H1 (cell line): ENCODE measurements around the gene ZNF91. TPM values are rescaled to one million over a fixed set of nuclear protein-coding genes. Genes with fewer than 3 reads are reported as not detected.

Experiments used
- CTBP2 ChIP-seq: IDR thresholded peaks from 2 replicates; pipeline ENCODE4 v1.7.0; 2011; ENCODE audit warnings: borderline replicate concordance, mild to moderate bottlenecking, moderate library complexity, mixed read lengths, low read length; ENCODE audit not compliant: insufficient read depth, insufficient read length
- EGR1 ChIP-seq: IDR thresholded peaks from 2 replicates; pipeline ENCODE4 v1.6.1; 2011; ENCODE audit warnings: low read depth, low read length, borderline replicate concordance
- EP300 ChIP-seq, 2 experiments: IDR thresholded peaks; 1 replicate in 1 of 2; 2 replicates in 1 of 2; pipeline ENCODE4 v1.6.1; 2011 to 2012; ENCODE audit warnings: low read depth in 2 of 2, low read length in 2 of 2, mild to moderate bottlenecking in 2 of 2, borderline replicate concordance in 1 of 2, inconsistent platforms in 1 of 2, moderate library complexity in 1 of 2
- GABPA ChIP-seq: IDR thresholded peaks from 2 replicates; pipeline ENCODE4 v1.6.1; 2011; ENCODE audit warnings: mild to moderate bottlenecking, low read length, moderate library complexity, borderline replicate concordance; ENCODE audit not compliant: insufficient read depth
- HDAC6 ChIP-seq: IDR thresholded peaks from one replicate; pipeline ENCODE4 v1.7.1; 2012; ENCODE audit warnings: low read depth, mild to moderate bottlenecking, inconsistent platforms, low read length, moderate library complexity
- JUN ChIP-seq: IDR thresholded peaks from 2 replicates; pipeline ENCODE4 v1.6.1; 2011; ENCODE audit warnings: low read depth, mild to moderate bottlenecking, improper control_type of control experiment, low read length
- KDM5A ChIP-seq: fragments of 200-600 bp; IDR thresholded peaks from 2 replicates; pipeline ENCODE4 v1.7.1; 2012; ENCODE audit warnings: mild to moderate bottlenecking, low read length, inconsistent platforms, mixed read lengths
- POLR2A ChIP-seq, 2 experiments: IDR thresholded peaks; 1 replicate in 1 of 2; 2 replicates in 1 of 2; pipeline ENCODE4 v1.6.1; 2011; ENCODE audit warnings: low read depth in 2 of 2, low read length in 2 of 2, mild to moderate bottlenecking in 2 of 2; ENCODE audit errors: control extremely low read depth in 1 of 2
- TAF7 ChIP-seq: optimal IDR thresholded peaks from 2 replicates; pipeline ENCODE3; 2011; ENCODE audit warnings: low read depth, mild to moderate bottlenecking, inconsistent platforms, low read length, moderate library complexity, borderline replicate concordance
- polyA plus RNA-seq, 7 experiments: library from polyadenylated mRNA; depleted of rRNA in 3 of 7; stranded (reverse) in 5 of 7; unstranded in 2 of 7; fragments of >200 nt in 5 of 7; fragments of 200-250 nt in 2 of 7; gene quantifications; 1 replicate in 5 of 7; 2 replicates in 1 of 7; 4 replicates in 1 of 7; pipeline versions ENCODE4 v1.2.1 to v1.2.3, GENCODE V29; 2011 to 2013; ENCODE audit warnings: missing spikeins in 2 of 7, mixed read lengths in 2 of 7
- total RNA-seq: library from RNA; stranded (reverse); fragmentation: NEBNext Ultra II Directional; extraction: Animal tissue kit (Norgen Biotek cat#: 25700); gene quantifications from 2 replicates; pipeline ENCODE4 v1.2.1, GENCODE V29; 2021
- TF ChIP-seq, protein P1 (sequence below): fragments of 300-600 bp; sonication (generic); IDR thresholded peaks from 2 replicates; pipeline ENCODE4 v1.7.1; 2012; ENCODE audit warnings: low read length, moderate library complexity, mild to moderate bottlenecking, inconsistent platforms; ENCODE audit not compliant: insufficient replicate concordance
- TF ChIP-seq, protein P2 (sequence below): IDR thresholded peaks from 2 replicates; pipeline ENCODE4 v1.6.1; 2011; ENCODE audit warnings: low read depth, mild to moderate bottlenecking, low read length; ENCODE audit not compliant: insufficient read depth

Gene ZNF91
- total and polyA plus RNA-seq, 2 of the 8 experiments (the other 6 are each of a cell fraction or from before 2014, with no cell fraction given), result 16.5 to 35.1 TPM

DNA sequence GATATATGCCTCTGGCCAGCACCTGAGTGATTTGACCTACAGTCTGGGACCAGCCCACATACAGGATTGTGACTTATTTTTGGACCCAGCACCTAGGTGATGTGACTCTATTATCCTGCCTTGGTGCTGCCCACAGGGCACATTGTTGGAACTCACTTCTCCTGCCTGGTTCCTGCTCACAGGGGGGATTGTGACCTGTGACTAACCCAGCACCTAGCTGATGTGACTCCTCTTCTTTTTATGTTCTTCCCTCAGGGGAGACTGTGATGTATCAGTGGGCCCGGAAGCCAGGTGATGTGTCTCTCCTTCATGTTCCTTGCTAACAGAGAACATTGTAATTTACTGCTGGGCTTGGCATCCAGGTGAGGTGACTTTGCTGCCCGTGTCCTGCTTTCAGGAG is 82.1 kb downstream of the ZNF91 start (continued):
- TF ChIP-seq, protein P1, sequence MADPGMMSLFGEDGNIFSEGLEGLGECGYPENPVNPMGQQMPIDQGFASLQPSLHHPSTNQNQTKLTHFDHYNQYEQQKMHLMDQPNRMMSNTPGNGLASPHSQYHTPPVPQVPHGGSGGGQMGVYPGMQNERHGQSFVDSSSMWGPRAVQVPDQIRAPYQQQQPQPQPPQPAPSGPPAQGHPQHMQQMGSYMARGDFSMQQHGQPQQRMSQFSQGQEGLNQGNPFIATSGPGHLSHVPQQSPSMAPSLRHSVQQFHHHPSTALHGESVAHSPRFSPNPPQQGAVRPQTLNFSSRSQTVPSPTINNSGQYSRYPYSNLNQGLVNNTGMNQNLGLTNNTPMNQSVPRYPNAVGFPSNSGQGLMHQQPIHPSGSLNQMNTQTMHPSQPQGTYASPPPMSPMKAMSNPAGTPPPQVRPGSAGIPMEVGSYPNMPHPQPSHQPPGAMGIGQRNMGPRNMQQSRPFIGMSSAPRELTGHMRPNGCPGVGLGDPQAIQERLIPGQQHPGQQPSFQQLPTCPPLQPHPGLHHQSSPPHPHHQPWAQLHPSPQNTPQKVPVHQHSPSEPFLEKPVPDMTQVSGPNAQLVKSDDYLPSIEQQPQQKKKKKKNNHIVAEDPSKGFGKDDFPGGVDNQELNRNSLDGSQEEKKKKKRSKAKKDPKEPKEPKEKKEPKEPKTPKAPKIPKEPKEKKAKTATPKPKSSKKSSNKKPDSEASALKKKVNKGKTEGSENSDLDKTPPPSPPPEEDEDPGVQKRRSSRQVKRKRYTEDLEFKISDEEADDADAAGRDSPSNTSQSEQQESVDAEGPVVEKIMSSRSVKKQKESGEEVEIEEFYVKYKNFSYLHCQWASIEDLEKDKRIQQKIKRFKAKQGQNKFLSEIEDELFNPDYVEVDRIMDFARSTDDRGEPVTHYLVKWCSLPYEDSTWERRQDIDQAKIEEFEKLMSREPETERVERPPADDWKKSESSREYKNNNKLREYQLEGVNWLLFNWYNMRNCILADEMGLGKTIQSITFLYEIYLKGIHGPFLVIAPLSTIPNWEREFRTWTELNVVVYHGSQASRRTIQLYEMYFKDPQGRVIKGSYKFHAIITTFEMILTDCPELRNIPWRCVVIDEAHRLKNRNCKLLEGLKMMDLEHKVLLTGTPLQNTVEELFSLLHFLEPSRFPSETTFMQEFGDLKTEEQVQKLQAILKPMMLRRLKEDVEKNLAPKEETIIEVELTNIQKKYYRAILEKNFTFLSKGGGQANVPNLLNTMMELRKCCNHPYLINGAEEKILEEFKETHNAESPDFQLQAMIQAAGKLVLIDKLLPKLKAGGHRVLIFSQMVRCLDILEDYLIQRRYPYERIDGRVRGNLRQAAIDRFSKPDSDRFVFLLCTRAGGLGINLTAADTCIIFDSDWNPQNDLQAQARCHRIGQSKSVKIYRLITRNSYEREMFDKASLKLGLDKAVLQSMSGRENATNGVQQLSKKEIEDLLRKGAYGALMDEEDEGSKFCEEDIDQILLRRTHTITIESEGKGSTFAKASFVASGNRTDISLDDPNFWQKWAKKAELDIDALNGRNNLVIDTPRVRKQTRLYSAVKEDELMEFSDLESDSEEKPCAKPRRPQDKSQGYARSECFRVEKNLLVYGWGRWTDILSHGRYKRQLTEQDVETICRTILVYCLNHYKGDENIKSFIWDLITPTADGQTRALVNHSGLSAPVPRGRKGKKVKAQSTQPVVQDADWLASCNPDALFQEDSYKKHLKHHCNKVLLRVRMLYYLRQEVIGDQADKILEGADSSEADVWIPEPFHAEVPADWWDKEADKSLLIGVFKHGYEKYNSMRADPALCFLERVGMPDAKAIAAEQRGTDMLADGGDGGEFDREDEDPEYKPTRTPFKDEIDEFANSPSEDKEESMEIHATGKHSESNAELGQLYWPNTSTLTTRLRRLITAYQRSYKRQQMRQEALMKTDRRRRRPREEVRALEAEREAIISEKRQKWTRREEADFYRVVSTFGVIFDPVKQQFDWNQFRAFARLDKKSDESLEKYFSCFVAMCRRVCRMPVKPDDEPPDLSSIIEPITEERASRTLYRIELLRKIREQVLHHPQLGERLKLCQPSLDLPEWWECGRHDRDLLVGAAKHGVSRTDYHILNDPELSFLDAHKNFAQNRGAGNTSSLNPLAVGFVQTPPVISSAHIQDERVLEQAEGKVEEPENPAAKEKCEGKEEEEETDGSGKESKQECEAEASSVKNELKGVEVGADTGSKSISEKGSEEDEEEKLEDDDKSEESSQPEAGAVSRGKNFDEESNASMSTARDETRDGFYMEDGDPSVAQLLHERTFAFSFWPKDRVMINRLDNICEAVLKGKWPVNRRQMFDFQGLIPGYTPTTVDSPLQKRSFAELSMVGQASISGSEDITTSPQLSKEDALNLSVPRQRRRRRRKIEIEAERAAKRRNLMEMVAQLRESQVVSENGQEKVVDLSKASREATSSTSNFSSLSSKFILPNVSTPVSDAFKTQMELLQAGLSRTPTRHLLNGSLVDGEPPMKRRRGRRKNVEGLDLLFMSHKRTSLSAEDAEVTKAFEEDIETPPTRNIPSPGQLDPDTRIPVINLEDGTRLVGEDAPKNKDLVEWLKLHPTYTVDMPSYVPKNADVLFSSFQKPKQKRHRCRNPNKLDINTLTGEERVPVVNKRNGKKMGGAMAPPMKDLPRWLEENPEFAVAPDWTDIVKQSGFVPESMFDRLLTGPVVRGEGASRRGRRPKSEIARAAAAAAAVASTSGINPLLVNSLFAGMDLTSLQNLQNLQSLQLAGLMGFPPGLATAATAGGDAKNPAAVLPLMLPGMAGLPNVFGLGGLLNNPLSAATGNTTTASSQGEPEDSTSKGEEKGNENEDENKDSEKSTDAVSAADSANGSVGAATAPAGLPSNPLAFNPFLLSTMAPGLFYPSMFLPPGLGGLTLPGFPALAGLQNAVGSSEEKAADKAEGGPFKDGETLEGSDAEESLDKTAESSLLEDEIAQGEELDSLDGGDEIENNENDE, result no peak
- no peak for TF ChIP-seq EGR1
- no peak for TF ChIP-seq POLR2A (IDR thresholded peaks at IDR 0.05; ENCODE audit: control extremely low read depth in 1 of 2, low read depth in 2 of 2, low read length in 2 of 2)
- TF ChIP-seq, protein P2, sequence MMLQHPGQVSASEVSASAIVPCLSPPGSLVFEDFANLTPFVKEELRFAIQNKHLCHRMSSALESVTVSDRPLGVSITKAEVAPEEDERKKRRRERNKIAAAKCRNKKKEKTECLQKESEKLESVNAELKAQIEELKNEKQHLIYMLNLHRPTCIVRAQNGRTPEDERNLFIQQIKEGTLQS, result no peak
- no peak for TF ChIP-seq EP300 (IDR thresholded peaks at IDR 0.05; ENCODE audit: borderline replicate concordance in 1 of 2, low read depth in 2 of 2, low read length in 2 of 2)
- no peak for TF ChIP-seq JUN
- no peak for TF ChIP-seq GABPA
- no peak for TF ChIP-seq HDAC6
- TF ChIP-seq CTBP2, result no peak
- TF ChIP-seq KDM5A, result no peak
- no peak for TF ChIP-seq TAF7
